Measurements from ENCODE around the gene ACVR1.

Gene ACVR1

GRCh38 chr2:157785866-157786662, 90.1 kb downstream of the ACVR1 start:
- no peaks in the 10 kb centered on the region for H3K27me3 Mint-ChIP-seq
- H3K4me3 Mint-ChIP-seq = no peak overlapping the region
- peaks cover 9% of the 10 kb centered on the region in 2 donors for H3K4me1 Mint-ChIP-seq (ENCODE audit: low read depth in 2 of 2)
- ATAC-seq (replicated peaks) (no peak), DNase-seq (no peak)
- no peaks in the 10 kb centered on the region for H3K36me3 Mint-ChIP-seq (ENCODE audit: insufficient read depth)
- no peaks in the 10 kb centered on the region for H3K9me3 Mint-ChIP-seq
- H3K27ac Mint-ChIP-seq = peak overlapping the region in 1 of 2 donors; percentile 15

DNA sequence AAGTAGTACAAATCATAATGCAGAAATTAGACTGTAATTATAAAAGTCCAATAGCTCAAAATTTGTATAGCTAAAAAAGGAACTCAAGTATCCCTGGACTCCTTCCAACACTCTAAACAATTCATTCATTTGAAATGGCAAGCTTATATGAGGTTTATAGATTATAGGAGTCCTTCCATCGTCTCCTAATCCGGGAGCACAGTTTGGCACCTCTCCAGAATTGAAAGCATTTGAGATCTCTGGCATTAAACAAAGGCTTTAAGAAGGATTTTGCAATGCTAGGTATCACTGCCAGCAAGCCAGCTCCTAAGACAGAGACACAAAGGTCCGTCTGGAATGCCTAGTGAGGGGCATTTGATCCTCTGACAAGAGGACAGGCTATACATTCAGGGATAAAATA, 90.9 kb downstream of the ACVR1 start:
- DNase-seq = no peak
- ATAC-seq (replicated peaks) = no peak
- H3K27me3 Mint-ChIP-seq = no peaks in the 10 kb centered on the region
- H3K4me3 Mint-ChIP-seq = no peak overlapping the region
- H3K4me1 Mint-ChIP-seq (ENCODE audit: low read depth in 2 of 2) = peaks cover 9% of the 10 kb centered on the region in 2 donors
- H3K9me3 Mint-ChIP-seq = no peaks in the 10 kb centered on the region
- H3K36me3 Mint-ChIP-seq (ENCODE audit: insufficient read depth) = peaks cover 1% of the 10 kb centered on the region
- H3K27ac Mint-ChIP-seq = no peak overlapping the region

- Mint-ChIP-seq H3K9me3 (no peaks in the 10 kb centered on the region), H3K27me3 (no peaks in the 10 kb centered on the region), H3K4me3 (no peak overlapping the region), H3K27ac (no peak overlapping the region), H3K36me3 (ENCODE audit: insufficient read depth) (peaks cover 4% of the 10 kb centered on the region), H3K4me1 (ENCODE audit: low read depth in 2 of 2) (peaks cover 9% of the 10 kb centered on the region in 2 donors)
- ATAC-seq (replicated peaks) = no peak
- no peak for DNase-seq
Observed at GRCh38 chr2:157784823-157785175, 91.3 kb downstream of the ACVR1 start.

- Mint-ChIP-seq H3K4me1 (ENCODE audit: low read depth in 2 of 2) (peaks cover 9% of the 10 kb centered on the region in 2 donors), H3K9me3 (no peaks in the 10 kb centered on the region), H3K27ac (no peak overlapping the region), H3K4me3 (no peak overlapping the region), H3K36me3 (ENCODE audit: insufficient read depth) (peaks cover 4% of the 10 kb centered on the region), H3K27me3 (no peaks in the 10 kb centered on the region)
- DNase-seq (no peak), ATAC-seq (replicated peaks) (no peak)
Observed at GRCh38 chr2:157784169-157784822, 91.8 kb downstream of the ACVR1 start.

- no peak for ATAC-seq (replicated peaks)
- Mint-ChIP-seq H3K27ac (no peak overlapping the region), H3K36me3 (ENCODE audit: insufficient read depth) (peaks cover 4% of the 10 kb centered on the region), H3K9me3 (no peaks in the 10 kb centered on the region), H3K4me1 (ENCODE audit: low read depth in 2 of 2) (peaks cover 9% of the 10 kb centered on the region in 2 donors), H3K27me3 (no peaks in the 10 kb centered on the region), H3K4me3 (no peak overlapping the region)
- DNase-seq = no peak
Observed at GRCh38 chr2:157783245-157783644, 92.9 kb downstream of the ACVR1 start.

DNA sequence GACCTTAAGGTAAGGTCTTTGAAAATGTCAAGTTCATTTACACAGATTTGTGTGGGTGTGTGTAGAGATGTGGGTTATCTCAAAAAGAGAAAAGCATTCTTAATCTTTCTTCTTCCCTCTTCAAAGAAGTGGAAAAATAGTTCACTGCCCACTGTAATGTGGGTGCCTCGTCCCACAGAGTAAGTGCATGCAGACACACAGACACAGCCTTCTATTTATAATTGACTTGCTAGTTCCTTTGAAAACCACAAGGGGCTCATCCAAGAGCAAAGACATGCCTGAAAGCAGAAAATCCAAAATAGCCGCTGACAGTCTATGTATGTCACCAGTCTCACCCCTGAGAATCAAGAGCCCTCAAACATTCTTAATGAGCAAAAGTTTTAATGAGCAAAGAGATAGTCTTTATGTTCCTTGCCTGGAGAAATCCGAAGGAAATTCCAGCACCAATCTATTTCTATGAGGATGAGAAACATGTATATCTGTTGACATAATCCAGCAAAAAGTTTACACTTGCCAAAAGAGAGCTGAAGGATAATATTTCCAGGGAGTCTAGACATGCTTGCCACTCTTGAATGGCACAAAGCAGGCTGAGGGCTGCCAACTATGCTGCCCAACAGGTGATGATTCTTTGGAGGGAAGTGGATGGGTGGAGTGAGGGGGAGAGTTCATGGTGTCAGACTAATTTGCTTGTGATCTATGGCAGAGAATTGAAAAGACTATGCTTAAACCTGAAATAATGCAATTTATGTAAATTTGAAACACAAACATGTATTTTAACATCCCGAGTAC, 93.9 kb downstream of the ACVR1 start:
- Mint-ChIP-seq H3K4me1 (ENCODE audit: low read depth in 2 of 2) (peaks cover 5 to 9% of the 10 kb centered on the region in 2 donors), H3K36me3 (ENCODE audit: insufficient read depth) (peaks cover 4% of the 10 kb centered on the region), H3K9me3 (no peaks in the 10 kb centered on the region), H3K27ac (no peak overlapping the region), H3K27me3 (no peaks in the 10 kb centered on the region), H3K4me3 (no peak overlapping the region)
- no peak for ATAC-seq (replicated peaks)
- no peak for DNase-seq

- no peak overlapping the region for H3K4me3 Mint-ChIP-seq
- no peak overlapping the region for H3K27ac Mint-ChIP-seq
- H3K36me3 Mint-ChIP-seq (ENCODE audit: insufficient read depth) = peaks cover 9% of the 10 kb centered on the region
- no peaks in the 10 kb centered on the region for H3K9me3 Mint-ChIP-seq
- no peaks in the 10 kb centered on the region for H3K27me3 Mint-ChIP-seq
- peaks cover 5 to 9% of the 10 kb centered on the region in 2 donors for H3K4me1 Mint-ChIP-seq (ENCODE audit: low read depth in 2 of 2)
- no peak for ATAC-seq (replicated peaks)
- DNase-seq = no peak
Observed at GRCh38 chr2:157780211-157780610, 95.9 kb downstream of the ACVR1 start.

DNA sequence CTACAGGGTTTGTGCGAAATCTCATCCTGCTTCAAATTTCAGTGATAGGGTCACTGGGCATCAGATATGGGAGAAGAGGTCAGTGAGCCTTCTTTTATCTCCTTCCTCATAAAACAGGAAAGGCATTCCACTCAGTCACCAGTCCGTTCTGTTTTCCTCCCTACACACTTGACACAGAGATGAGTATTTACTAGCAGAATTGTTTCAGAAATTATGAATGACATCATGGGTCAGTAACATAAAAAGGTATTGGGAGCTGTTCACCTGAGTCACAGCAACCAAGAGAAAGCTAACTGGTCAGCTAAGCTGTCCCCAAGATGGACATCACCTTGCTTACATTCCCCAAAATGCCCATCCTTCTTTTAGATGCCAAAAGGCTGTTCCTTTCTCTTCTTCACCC, 96.3 kb downstream of the ACVR1 start:
- Mint-ChIP-seq H3K36me3 (ENCODE audit: insufficient read depth) (peaks cover 9% of the 10 kb centered on the region), H3K27ac (no peak overlapping the region), H3K4me3 (no peak overlapping the region), H3K27me3 (no peaks in the 10 kb centered on the region), H3K4me1 (ENCODE audit: low read depth in 2 of 2) (peaks cover 5 to 9% of the 10 kb centered on the region in 2 donors), H3K9me3 (no peaks in the 10 kb centered on the region)
- ATAC-seq (replicated peaks) (no peak), DNase-seq (no peak)

DNA sequence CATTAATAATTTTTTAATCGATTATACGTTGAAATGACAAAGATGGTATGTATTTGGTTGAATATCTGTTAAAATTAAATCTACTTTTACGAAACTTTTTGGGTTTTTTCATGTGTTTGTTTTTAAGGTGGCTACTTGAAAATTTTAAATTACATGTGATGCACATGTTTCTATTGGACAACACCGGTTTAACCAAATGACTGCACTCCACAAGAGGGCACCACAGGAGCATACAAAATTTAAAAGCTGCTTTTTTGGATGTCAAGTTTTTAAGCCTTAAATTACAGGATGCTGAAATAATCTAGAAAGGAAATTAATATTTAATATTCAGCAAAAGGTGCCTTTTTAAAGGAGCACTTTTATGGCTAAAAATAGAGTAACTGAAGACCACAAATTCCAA, 98.7 kb downstream of the ACVR1 start:
- no peak overlapping the region for H3K27ac Mint-ChIP-seq
- no peaks in the 10 kb centered on the region for H3K27me3 Mint-ChIP-seq
- H3K4me1 Mint-ChIP-seq (ENCODE audit: low read depth in 2 of 2) = peaks cover 0 to 5% of the 10 kb centered on the region in 2 donors
- no peak overlapping the region for H3K4me3 Mint-ChIP-seq
- ATAC-seq (replicated peaks) (no peak), DNase-seq (peak in 2 of 3 experiments; percentile 4 to 27)
- H3K9me3 Mint-ChIP-seq = no peaks in the 10 kb centered on the region
- peaks cover 11% of the 10 kb centered on the region for H3K36me3 Mint-ChIP-seq (ENCODE audit: insufficient read depth)

- no peaks in the 10 kb centered on the region for H3K27me3 Mint-ChIP-seq
- peaks cover 0 to 2% of the 10 kb centered on the region in 2 donors for H3K4me1 Mint-ChIP-seq (ENCODE audit: low read depth in 2 of 2)
- no peak overlapping the region for H3K4me3 Mint-ChIP-seq
- DNase-seq (no peak), ATAC-seq (replicated peaks) (no peak)
- no peak overlapping the region for H3K27ac Mint-ChIP-seq
- peaks cover 19% of the 10 kb centered on the region for H3K36me3 Mint-ChIP-seq (ENCODE audit: insufficient read depth)
- no peaks in the 10 kb centered on the region for H3K9me3 Mint-ChIP-seq
Observed at GRCh38 chr2:157771234-157771633, 104.9 kb downstream of the ACVR1 start.

- Mint-ChIP-seq H3K4me1 (ENCODE audit: low read depth in 2 of 2) (peaks cover 0 to 2% of the 10 kb centered on the region in 2 donors), H3K4me3 (no peak overlapping the region), H3K27me3 (no peaks in the 10 kb centered on the region), H3K27ac (no peak overlapping the region), H3K9me3 (no peaks in the 10 kb centered on the region), H3K36me3 (ENCODE audit: insufficient read depth) (peaks cover 27% of the 10 kb centered on the region)
- ATAC-seq (replicated peaks) (no peak), DNase-seq (no peak)
Observed at GRCh38 chr2:157769856-157770255, 106.3 kb downstream of the ACVR1 start.

DNA sequence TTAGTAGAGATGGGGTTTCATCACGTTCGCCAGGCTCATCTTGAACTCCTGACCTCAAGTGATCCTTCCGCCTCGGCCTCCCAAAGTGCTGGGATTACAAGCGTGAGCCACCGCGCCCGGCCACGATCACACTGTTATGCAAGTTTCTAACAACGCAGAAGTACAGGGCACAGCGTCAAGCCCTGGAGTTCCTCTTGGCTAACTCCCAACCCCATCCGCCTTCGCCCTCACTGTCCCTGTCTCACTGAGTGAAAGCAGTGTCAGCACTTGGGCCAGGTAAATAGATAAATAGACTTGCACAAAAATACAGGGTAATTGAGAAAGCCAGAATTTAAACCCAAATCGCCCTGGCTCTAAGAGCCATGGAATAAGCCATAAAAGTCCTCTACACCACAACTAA, 111.7 kb downstream of the ACVR1 start:
- no peaks in the 10 kb centered on the region for H3K4me1 Mint-ChIP-seq (ENCODE audit: low read depth in 2 of 2)
- no peak for ATAC-seq (replicated peaks)
- H3K36me3 Mint-ChIP-seq (ENCODE audit: insufficient read depth) = peaks cover 30% of the 10 kb centered on the region
- no peak for DNase-seq
- no peaks in the 10 kb centered on the region for H3K9me3 Mint-ChIP-seq
- no peaks in the 10 kb centered on the region for H3K27me3 Mint-ChIP-seq
- H3K4me3 Mint-ChIP-seq = no peak overlapping the region
- H3K27ac Mint-ChIP-seq = no peak overlapping the region

- ATAC-seq (replicated peaks) (no peak), DNase-seq (no peak)
- H3K27me3 Mint-ChIP-seq = no peaks in the 10 kb centered on the region
- H3K4me3 Mint-ChIP-seq = no peak overlapping the region
- H3K36me3 Mint-ChIP-seq (ENCODE audit: insufficient read depth) = peaks cover 26% of the 10 kb centered on the region
- H3K27ac Mint-ChIP-seq = no peak overlapping the region
- H3K4me1 Mint-ChIP-seq (ENCODE audit: low read depth in 2 of 2) = no peaks in the 10 kb centered on the region
- no peaks in the 10 kb centered on the region for H3K9me3 Mint-ChIP-seq
Observed at GRCh38 chr2:157761520-157761919, 114.6 kb downstream of the ACVR1 start.

All from effector memory CD8-positive, alpha-beta T cell (primary cell).